Stimulated activated CD4-positive, alpha-beta T cell treated with anti-CD3 and anti-CD28 coated beads, Interleukin-12 subunit alpha, Interleukin-12 subunit beta, amount 100 ng/mL, for 4 hours (primary cell): ENCODE data around the gene CDV3.

Experiments used
- DNase-seq: peaks from one replicate; pipeline ENCODE4 v3.0.0-alpha.2; 2020

The CDV3 gene

GRCh38 chr3:133608388-133608787 is 34.9 kb downstream of the CDV3 start:
- no peak for DNase-seq

GRCh38 chr3:133610031-133610430 is 36.5 kb downstream of the CDV3 start:
- no peak for DNase-seq

- no peak for DNase-seq
These were observed 38.0 kb downstream of the CDV3 start for GRCh38 chr3:133611534-133611933.

- no peak for DNase-seq
These were observed 46.7 kb downstream of the CDV3 start for GRCh38 chr3:133620066-133620784.

DNA sequence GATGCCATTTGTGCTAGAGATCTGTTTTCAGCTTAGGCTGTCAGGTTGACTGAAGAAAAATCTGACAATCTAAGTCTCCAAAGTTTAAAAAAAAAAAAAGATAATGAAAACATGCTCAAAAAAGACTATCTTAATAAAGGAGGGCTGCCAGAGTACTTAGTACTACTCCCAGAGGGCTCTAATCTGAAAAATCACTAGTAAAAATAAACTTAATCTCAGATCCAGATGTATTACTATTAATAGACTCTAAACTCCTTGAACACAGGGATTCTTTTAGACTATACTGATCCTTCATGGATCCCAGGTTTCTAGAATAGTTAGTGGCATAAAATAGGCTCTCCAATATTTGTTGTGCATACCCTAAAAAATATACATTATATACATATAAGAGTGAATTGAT is 54.3 kb downstream of the CDV3 start:
- DNase-seq: no peak

DNA sequence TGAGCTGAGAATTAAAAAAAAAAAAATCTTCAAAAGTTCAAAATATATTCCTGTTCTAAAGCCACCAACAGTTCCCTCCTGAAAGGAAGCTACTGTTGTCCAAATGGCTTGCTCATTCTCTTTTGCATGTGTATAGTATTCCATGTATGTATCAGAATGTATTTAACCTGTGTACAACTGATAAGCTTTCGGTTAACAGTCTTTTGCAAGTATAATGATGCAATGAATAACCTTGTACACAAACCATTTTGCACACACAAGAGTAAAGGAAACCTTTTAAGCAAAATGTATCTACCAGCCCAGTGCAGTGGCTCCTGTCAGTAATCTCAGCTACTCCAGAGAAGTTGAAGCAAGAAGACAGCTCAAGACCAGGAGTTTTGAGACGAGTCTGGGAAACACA is 55.7 kb downstream of the CDV3 start:
- DNase-seq: no peak

DNA sequence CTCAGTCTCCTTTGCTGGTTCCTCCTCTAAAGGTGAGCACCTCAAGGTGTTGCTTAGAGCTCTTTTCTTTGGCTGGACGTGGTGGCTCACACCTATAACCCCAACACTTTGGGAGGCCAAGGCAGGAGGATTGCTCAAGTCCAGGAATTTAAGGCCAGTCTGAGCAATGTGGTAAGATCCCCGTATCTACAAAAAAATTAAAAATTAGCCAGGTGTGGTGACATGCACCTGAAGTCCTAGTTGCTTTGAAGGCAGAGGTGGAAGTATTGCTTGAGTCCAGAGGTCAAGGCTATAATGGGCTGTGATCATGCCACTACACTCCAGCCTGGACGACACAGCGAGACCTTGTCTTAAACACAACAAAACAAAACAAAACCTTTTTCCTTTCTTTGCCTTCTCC is 60.0 kb downstream of the CDV3 start:
- no peak for DNase-seq
